ENCODE measurements around the gene AK9.

The AK9 gene

GRCh38 chr6:109508166-109508860 lies 182.7 kb downstream of the AK9 start:
- no peak for DNase-seq (ENCODE audit: low read depth)
- TF ChIP-seq CTCF (conservative IDR thresholded peaks at IDR 0.05; ENCODE audit: low read length) = no peak
- H3K4me3 ChIP-seq (ENCODE audit: low read length) = no peak overlapping the region

- H3K4me3 ChIP-seq (ENCODE audit: low read length) = no peak overlapping the region
- no peak for TF ChIP-seq CTCF (conservative IDR thresholded peaks at IDR 0.05; ENCODE audit: low read length)
- no peak for DNase-seq (ENCODE audit: low read depth)
Measured at GRCh38 chr6:109507490-109508072, 183.4 kb downstream of the AK9 start.

- no peak overlapping the region for H3K4me3 ChIP-seq (ENCODE audit: low read length)
- TF ChIP-seq CTCF (conservative IDR thresholded peaks at IDR 0.05; ENCODE audit: low read length) = no peak
- no peak for DNase-seq (ENCODE audit: low read depth)
Measured at GRCh38 chr6:109506841-109507240, 184.2 kb downstream of the AK9 start.

GRCh38 chr6:109506314-109506713 lies 184.7 kb downstream of the AK9 start:
- no peak overlapping the region for H3K4me3 ChIP-seq (ENCODE audit: low read length)
- DNase-seq (ENCODE audit: low read depth) = no peak
- TF ChIP-seq CTCF (conservative IDR thresholded peaks at IDR 0.05; ENCODE audit: low read length) = no peak

- H3K4me3 ChIP-seq (ENCODE audit: low read length) = no peak overlapping the region
- peak; percentile 46 for DNase-seq (ENCODE audit: low read depth)
- no peak for TF ChIP-seq CTCF (conservative IDR thresholded peaks at IDR 0.05; ENCODE audit: low read length)
Measured at GRCh38 chr6:109503327-109504224, 187.4 kb downstream of the AK9 start.

GRCh38 chr6:109498936-109499335 lies 192.1 kb downstream of the AK9 start:
- no peak overlapping the region for H3K4me3 ChIP-seq (ENCODE audit: low read length)
- TF ChIP-seq CTCF (conservative IDR thresholded peaks at IDR 0.05; ENCODE audit: low read length) = no peak
- no peak for DNase-seq (ENCODE audit: low read depth)
